Neuronal stem cell (in vitro differentiated cells): ENCODE results near the gene LDHA.

ENCODE experiments used
- DNase-seq: peaks from one replicate; pipeline ENCODE4 v3.0.0-alpha.2; 2013; ENCODE audit warnings: low spot score
- H2AFZ ChIP-seq: one replicate; pipeline ENCODE4 v1.6.1; 2013; ENCODE audit warnings: mild to moderate bottlenecking, low read length, inconsistent platforms
- H2AK5ac ChIP-seq: 2 replicates; pipeline ENCODE4 v1.6.1; 2013; ENCODE audit warnings: low read depth, mild to moderate bottlenecking, inconsistent platforms, low read length, moderate library complexity, mixed read lengths
- H2BK120ac ChIP-seq: 2 replicates; pipeline ENCODE4 v1.6.1; 2013; ENCODE audit warnings: low read depth, mild to moderate bottlenecking, inconsistent platforms, low read length, moderate library complexity, mixed read lengths
- H2BK12ac ChIP-seq: one replicate; pipeline ENCODE4 v1.6.1; 2013; ENCODE audit warnings: low read length, inconsistent platforms
- H2BK15ac ChIP-seq: 2 replicates; pipeline ENCODE4 v1.6.1; 2013; ENCODE audit warnings: mild to moderate bottlenecking, low read length, inconsistent platforms, mixed read lengths
- H2BK5ac ChIP-seq: one replicate; pipeline ENCODE4 v1.6.1; 2013; ENCODE audit warnings: inconsistent platforms, mild to moderate bottlenecking, low read length, moderate library complexity
- H3K14ac ChIP-seq: one replicate; pipeline ENCODE4 v1.6.1; 2013; ENCODE audit warnings: low read length, inconsistent platforms
- H3K18ac ChIP-seq: 2 replicates; pipeline ENCODE4 v1.6.1; 2013; ENCODE audit warnings: low read length, inconsistent platforms
- H3K23ac ChIP-seq: 2 replicates; pipeline ENCODE4 v1.6.1; 2013; ENCODE audit warnings: low read depth, mild to moderate bottlenecking, mixed read lengths, low read length, inconsistent platforms; ENCODE audit not compliant: poor library complexity
- H3K27ac ChIP-seq: replicated peaks from 3 replicates; pipeline ENCODE4 v1.5.1; 2013; ENCODE audit warnings: low read length, inconsistent platforms
- H3K27me3 ChIP-seq, 3 experiments: 2 replicates each; pipeline ENCODE4 v1.6.1; 2013; ENCODE audit warnings: low read length in 3 of 3, mild to moderate bottlenecking in 2 of 3, inconsistent platforms in 1 of 3, low read depth in 1 of 3, mixed read lengths in 1 of 3, moderate library complexity in 1 of 3; ENCODE audit not compliant: control insufficient read depth in 3 of 3, insufficient read depth in 3 of 3
- H3K36me3 ChIP-seq, 2 donors: replicated peaks in 1 of 2; 2 replicates each; pipeline ENCODE4 v1.6.1; 2013; ENCODE audit warnings: low read length in 2 of 2; ENCODE audit not compliant: control insufficient read depth in 2 of 2, insufficient read depth in 2 of 2
- H3K4ac ChIP-seq: 2 replicates; pipeline ENCODE4 v1.6.1; 2013; ENCODE audit warnings: inconsistent platforms, mild to moderate bottlenecking, low read length, moderate library complexity
- H3K4me1 ChIP-seq, 2 donors: 1 replicate in 1 of 2; 2 replicates in 1 of 2; pipeline ENCODE4 v1.6.1; 2013; ENCODE audit warnings: low read length in 2 of 2, low read depth in 1 of 2; ENCODE audit not compliant: control insufficient read depth in 2 of 2, insufficient read depth in 1 of 2
- H3K4me2 ChIP-seq: one replicate; pipeline ENCODE4 v1.6.1; 2013; ENCODE audit warnings: mild to moderate bottlenecking, low read length, inconsistent platforms; ENCODE audit not compliant: insufficient read depth, poor library complexity, severe bottlenecking
- H3K4me3 ChIP-seq, 2 donors: 2 replicates each; pipeline ENCODE4 v1.5.1; 2013; ENCODE audit warnings: low read length in 2 of 2, mild to moderate bottlenecking in 2 of 2, inconsistent platforms in 1 of 2, moderate library complexity in 1 of 2
- H3K79me1 ChIP-seq: one replicate; pipeline ENCODE4 v1.6.1; 2013; ENCODE audit warnings: low read depth, mild to moderate bottlenecking, inconsistent platforms, low read length, moderate library complexity
- H3K9ac ChIP-seq: one replicate; pipeline ENCODE4 v1.6.1; 2013; ENCODE audit warnings: mild to moderate bottlenecking, low read depth, low read length, inconsistent platforms; ENCODE audit not compliant: poor library complexity
- H3K9me3 ChIP-seq, 2 donors: replicated peaks in 1 of 2; 2 replicates each; pipeline versions ENCODE3 to v1.6.1; 2013; ENCODE audit warnings: low read length in 2 of 2, mild to moderate bottlenecking in 2 of 2, inconsistent platforms in 1 of 2, low read depth in 1 of 2, mixed read lengths in 1 of 2, moderate library complexity in 1 of 2; ENCODE audit not compliant: control insufficient read depth in 2 of 2, insufficient read depth in 1 of 2
- H4K8ac ChIP-seq: one replicate; pipeline ENCODE4 v1.6.1; 2013; ENCODE audit warnings: low read depth, mild to moderate bottlenecking, inconsistent platforms, low read length, moderate library complexity
- H4K91ac ChIP-seq: one replicate; pipeline ENCODE4 v1.6.1; 2013; ENCODE audit warnings: low read length, low read depth, mild to moderate bottlenecking, inconsistent platforms; ENCODE audit not compliant: poor library complexity
- WGBS, 2 donors: extraction: QIAGEN DNeasy Blood & Tissue Kit; methylation state at CpG; one replicate each; pipeline ENCODE4 v1.1.7; 2013; ENCODE audit warnings: missing lambda C conversion rate in 2 of 2, mixed read lengths in 1 of 2; ENCODE audit not compliant: insufficient read length in 2 of 2, insufficient replicate concordance in 1 of 2; ENCODE audit errors: extremely low coverage in 2 of 2; 5-methylcytosine and 5-hydroxymethylcytosine counted together

Gene LDHA

DNA sequence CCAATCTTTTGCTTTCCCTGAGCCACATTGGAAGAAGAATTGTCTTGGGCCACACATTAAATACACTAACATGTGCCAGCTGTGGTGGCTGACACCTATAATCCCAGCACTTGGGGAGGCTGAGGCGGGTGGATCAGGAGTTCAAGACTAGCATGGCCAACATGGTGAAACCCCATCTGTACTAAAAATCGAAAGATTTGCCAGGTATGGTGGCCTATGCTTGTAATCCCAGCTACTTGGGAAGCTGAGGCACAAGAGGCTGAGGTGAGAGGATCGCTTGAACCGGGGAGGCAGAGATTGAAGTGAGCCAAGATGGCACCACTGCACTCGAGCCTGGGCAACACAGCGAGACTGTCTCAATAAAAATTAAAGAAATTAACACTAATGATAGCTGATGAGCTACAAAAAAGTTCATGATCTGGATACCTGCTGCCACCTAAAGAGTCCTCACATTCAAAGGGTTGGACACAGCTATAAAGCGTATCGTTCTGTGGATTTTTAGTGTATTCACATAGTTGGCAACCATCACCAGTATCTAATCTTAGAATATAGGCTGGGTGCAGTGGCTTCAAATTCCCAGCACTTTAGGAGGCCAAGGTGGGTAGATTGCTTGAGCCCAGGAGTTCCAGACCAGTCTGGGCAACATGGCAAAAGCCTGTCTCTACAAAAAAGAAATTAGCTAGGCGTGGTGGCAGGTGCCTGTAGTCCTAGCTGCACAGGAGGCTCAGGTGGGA lies 14.4 kb downstream of the LDHA start:
- H3K79me1 ChIP-seq, result no peaks in the 10 kb centered on the region
- WGBS, 2 donors, result no CpG with 5 or more reads among the region's 9 CpGs

DNA sequence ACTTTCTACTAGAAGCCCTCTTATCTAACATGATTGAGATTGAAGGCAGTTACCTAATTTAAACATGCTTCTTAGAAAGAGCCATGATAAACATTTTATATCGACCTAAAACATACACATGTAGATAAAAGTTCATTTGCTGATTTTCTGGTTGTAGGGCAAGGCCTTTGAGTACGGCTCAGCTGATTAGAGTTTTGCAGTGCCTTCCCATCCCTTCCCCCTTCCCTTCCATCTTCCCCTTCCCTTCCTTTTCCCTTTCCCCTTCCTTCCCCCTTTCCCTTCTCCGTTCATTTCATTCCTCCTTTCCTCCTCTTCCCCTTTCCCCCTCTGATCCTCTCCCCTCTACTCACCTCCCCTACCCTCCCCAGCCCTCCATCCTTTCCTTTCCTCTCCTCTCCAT lies 22.1 kb downstream of the LDHA start:
- no peak overlapping the region for H2AFZ ChIP-seq
- WGBS, 2 donors, result 89% methylated on average over 1 of the region's 3 CpGs; no CpG with 5 or more reads in 1 of the 2 donors
- no peak overlapping the region for H2BK120ac ChIP-seq
- no peak overlapping the region for H2BK5ac ChIP-seq
- H3K27ac ChIP-seq, result no peak overlapping the region
- no peak overlapping the region for H2BK15ac ChIP-seq
- no peak overlapping the region for H3K23ac ChIP-seq
- no peak overlapping the region for H3K4me2 ChIP-seq
- H3K14ac ChIP-seq, result no peak overlapping the region
- H3K36me3 ChIP-seq, result no peaks in the 10 kb centered on the region
- no peak overlapping the region for H3K9ac ChIP-seq
- no peak overlapping the region for H3K4ac ChIP-seq
- no peak overlapping the region for H2BK12ac ChIP-seq
- no peaks in the 10 kb centered on the region for H3K79me1 ChIP-seq
- DNase-seq, result no peak
- H3K27me3 ChIP-seq, result no peaks in the 10 kb centered on the region
- no peak overlapping the region for H2AK5ac ChIP-seq
- no peak overlapping the region for H4K91ac ChIP-seq
- H4K8ac ChIP-seq, result no peak overlapping the region
- H3K9me3 ChIP-seq, result no peaks in the 10 kb centered on the region
- no peak overlapping the region for H3K4me3 ChIP-seq
- no peaks in the 10 kb centered on the region for H3K4me1 ChIP-seq
- no peak overlapping the region for H3K18ac ChIP-seq

More for the DNA sequence above, 14.4 kb downstream of the LDHA start:
- Histone ChIP-seq H3K27me3 (no peaks in the 10 kb centered on the region), H3K4ac (no peak overlapping the region), H4K91ac (no peak overlapping the region), H2AFZ (no peak overlapping the region), H2BK12ac (no peak overlapping the region), H3K4me1 (no peaks in the 10 kb centered on the region), H3K4me3 (no peak overlapping the region), H3K14ac (no peak overlapping the region), H2BK120ac (no peak overlapping the region), H3K9me3 (no peaks in the 10 kb centered on the region), H3K23ac (peak overlapping the region; percentile 89), H3K27ac (no peak overlapping the region), H3K18ac (no peak overlapping the region), H2BK15ac (no peak overlapping the region), H3K9ac (no peak overlapping the region), H3K36me3 (peaks cover 3 to 50% of the 10 kb centered on the region in 2 donors), H4K8ac (no peak overlapping the region), H2AK5ac (no peak overlapping the region), H2BK5ac (no peak overlapping the region), H3K4me2 (no peak overlapping the region)
- no peak for DNase-seq

DNA sequence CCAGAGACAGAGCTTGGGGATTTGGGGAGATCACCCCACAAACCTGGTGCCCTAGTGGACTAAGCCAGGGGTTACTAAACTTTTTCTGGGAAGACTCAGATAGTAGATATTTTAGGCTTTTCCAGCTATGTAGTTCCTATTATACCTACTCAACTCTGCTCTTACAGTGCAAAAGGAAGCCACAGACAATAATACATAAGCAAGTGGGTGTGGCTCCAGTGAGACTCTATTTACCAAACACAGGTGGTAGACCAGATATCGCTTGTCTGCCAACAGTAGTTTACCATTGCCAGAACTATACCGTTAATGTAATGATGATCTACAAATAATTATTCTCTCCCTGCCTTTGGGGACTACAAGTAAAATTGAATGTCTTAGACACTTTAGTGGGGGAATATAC lies 24.7 kb downstream of the LDHA start:
- H3K4me3 ChIP-seq, result no peak overlapping the region
- no peak overlapping the region for H4K91ac ChIP-seq
- H2AK5ac ChIP-seq, result no peak overlapping the region
- no peak overlapping the region for H3K4me2 ChIP-seq
- H2BK5ac ChIP-seq, result no peak overlapping the region
- no peaks in the 10 kb centered on the region for H3K4me1 ChIP-seq
- H3K18ac ChIP-seq, result no peak overlapping the region
- no peak for DNase-seq
- no peaks in the 10 kb centered on the region for H3K27me3 ChIP-seq
- H2BK120ac ChIP-seq, result no peak overlapping the region
- no CpG with 5 or more reads among the region's 2 CpGs for WGBS, 2 donors
- H3K27ac ChIP-seq, result no peak overlapping the region
- no peak overlapping the region for H3K4ac ChIP-seq
- H3K36me3 ChIP-seq, result no peaks in the 10 kb centered on the region
- no peak overlapping the region for H2AFZ ChIP-seq
- no peak overlapping the region for H3K14ac ChIP-seq
- H3K23ac ChIP-seq, result no peak overlapping the region
- H3K9ac ChIP-seq, result no peak overlapping the region
- no peak overlapping the region for H2BK15ac ChIP-seq
- H4K8ac ChIP-seq, result no peak overlapping the region
- H3K9me3 ChIP-seq, result no peaks in the 10 kb centered on the region
- no peak overlapping the region for H2BK12ac ChIP-seq
- H3K79me1 ChIP-seq, result no peaks in the 10 kb centered on the region

DNA sequence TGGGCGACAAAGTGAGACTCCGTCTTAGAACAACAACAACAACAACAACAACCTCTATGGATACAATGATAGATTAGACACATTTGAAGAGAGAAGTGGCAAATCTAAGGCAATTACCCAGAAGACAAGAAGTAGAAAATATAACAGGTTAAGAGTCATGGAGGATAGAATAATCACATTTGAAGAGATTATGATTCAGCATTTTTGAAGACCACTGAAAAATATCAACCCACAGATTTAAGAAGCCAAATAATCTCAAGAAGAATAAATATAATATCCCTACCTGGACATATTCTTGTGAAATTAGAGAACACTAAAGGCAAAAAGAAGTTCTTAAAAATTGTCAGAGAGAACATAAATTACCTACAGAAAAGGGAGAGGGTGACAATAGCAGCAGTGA lies 25.7 kb downstream of the LDHA start:
- H3K79me1 ChIP-seq, result no peaks in the 10 kb centered on the region
- no peak overlapping the region for H3K23ac ChIP-seq
- no peak overlapping the region for H3K4me3 ChIP-seq
- no peak overlapping the region for H2AFZ ChIP-seq
- H3K18ac ChIP-seq, result no peak overlapping the region
- H3K4ac ChIP-seq, result no peak overlapping the region
- H3K9me3 ChIP-seq, result no peaks in the 10 kb centered on the region
- H2BK12ac ChIP-seq, result no peak overlapping the region
- no peak overlapping the region for H3K14ac ChIP-seq
- H3K4me1 ChIP-seq, result no peaks in the 10 kb centered on the region
- no peak overlapping the region for H3K9ac ChIP-seq
- DNase-seq, result no peak
- no peak overlapping the region for H2BK15ac ChIP-seq
- H2BK120ac ChIP-seq, result no peak overlapping the region
- no peak overlapping the region for H4K8ac ChIP-seq
- no peak overlapping the region for H2BK5ac ChIP-seq
- H3K4me2 ChIP-seq, result no peak overlapping the region
- no peak overlapping the region for H4K91ac ChIP-seq
- H3K27me3 ChIP-seq, result no peaks in the 10 kb centered on the region
- no peak overlapping the region for H3K27ac ChIP-seq
- no peaks in the 10 kb centered on the region for H3K36me3 ChIP-seq
- no CpG with 5 or more reads among the region's 2 CpGs for WGBS, 2 donors
- no peak overlapping the region for H2AK5ac ChIP-seq
